Subcutaneous abdominal adipose tissue (tissue), 5 donors: ENCODE data around the gene MPLKIP.
"Not testable (repeated sequence)": the region's sequence is repeated elsewhere in the genome, so short reads cannot be mapped to it uniquely, and the experiment has no call there.

Experiments used
- H3K27ac ChIP-seq: one replicate; pipeline ENCODE4 v1.7.0; 2013; ENCODE audit warnings: low read depth, mild to moderate bottlenecking, inconsistent platforms, low read length, moderate library complexity
- H3K27me3 ChIP-seq, 5 donors: one replicate each; pipeline ENCODE4 v1.7.0; 2013; ENCODE audit warnings: low read length in 5 of 5, inconsistent platforms in 1 of 5; ENCODE audit not compliant: control insufficient read depth in 5 of 5, insufficient read depth in 4 of 5
- H3K36me3 ChIP-seq, 5 donors: one replicate each; pipeline ENCODE4 v1.7.0; 2013; ENCODE audit warnings: low read length in 5 of 5; ENCODE audit not compliant: control insufficient read depth in 5 of 5, insufficient read depth in 5 of 5
- H3K4me1 ChIP-seq, 5 donors: one replicate each; pipeline ENCODE4 v1.7.0; 2013; ENCODE audit warnings: low read length in 5 of 5, mild to moderate bottlenecking in 3 of 5, moderate library complexity in 1 of 5; ENCODE audit not compliant: control insufficient read depth in 5 of 5, insufficient read depth in 5 of 5
- H3K4me3 ChIP-seq, 5 donors: one replicate each; pipeline ENCODE4 v1.7.0; 2013; ENCODE audit warnings: low read length in 5 of 5, low read depth in 1 of 5
- H3K9ac ChIP-seq, 5 donors: one replicate each; pipeline ENCODE4 v1.7.0; 2013; ENCODE audit warnings: low read length in 5 of 5, mild to moderate bottlenecking in 4 of 5, moderate library complexity in 3 of 5
- H3K9me3 ChIP-seq, 5 donors: one replicate each; pipeline ENCODE4 v1.7.0; 2013; ENCODE audit warnings: low read length in 5 of 5; ENCODE audit not compliant: control insufficient read depth in 5 of 5
- donor health status: healthy.
- donor health status: healthy.
- donor health status: healthy.
- donor health status: healthy.
- donor health status: healthy.

Gene MPLKIP

DNA sequence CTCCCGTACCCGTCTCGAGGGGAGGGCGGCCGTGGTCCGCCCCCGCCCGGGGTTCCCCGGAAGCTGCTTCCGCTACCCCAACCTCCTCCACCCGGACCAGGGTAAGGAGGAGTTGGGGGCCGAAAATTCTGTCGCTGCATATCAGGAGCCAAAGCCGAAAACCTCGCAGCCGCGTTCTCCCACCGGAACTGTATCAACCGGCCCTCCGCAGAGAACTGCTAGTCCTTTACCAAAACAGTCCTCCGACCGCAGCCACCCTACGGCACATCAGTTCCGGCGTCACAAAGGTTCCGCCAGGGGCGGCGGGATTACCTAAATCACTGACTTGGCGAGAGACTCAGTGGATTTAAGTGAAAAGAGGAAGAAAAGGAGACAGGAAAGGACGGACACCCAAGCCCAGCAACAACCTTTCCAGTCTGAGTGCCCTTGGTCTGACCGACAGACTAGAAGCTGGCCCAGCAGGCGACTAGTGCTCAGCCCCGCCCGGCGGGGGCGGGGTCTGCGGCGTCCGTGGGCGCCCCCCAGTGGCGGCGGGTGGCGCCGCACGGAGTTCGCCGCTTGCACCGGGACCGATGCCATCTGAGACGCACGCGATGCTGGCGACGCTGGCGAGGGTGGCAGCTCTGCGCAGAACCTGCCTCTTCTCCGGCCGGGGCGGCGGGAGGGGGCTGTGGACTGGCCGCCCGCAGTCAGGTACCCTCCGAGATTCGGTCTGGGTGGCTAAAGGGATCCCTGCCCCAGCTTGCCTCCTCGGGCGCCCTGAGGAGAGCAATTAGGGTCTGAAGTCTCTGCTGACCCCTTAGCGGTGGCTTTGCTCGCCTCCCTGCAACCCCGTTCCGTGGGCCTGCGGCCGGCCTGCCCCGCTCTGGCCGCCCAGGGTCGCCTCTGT, at the start of gene MPLKIP, which contains the start of gene SUGCT:
TSS of gene MPLKIP (minus strand) at position 195 of the 889 bp plus-strand sequence. CDS start at position 140, 55 bp downstream.
TSS of gene SUGCT (plus strand) at position 578 of the 889 bp plus-strand sequence.
- Histone ChIP-seq H3K9me3 (no peaks in the 10 kb centered on the region), H3K27me3 (no peaks in the 10 kb centered on the region), H3K36me3 (no peaks in the 10 kb centered on the region), H3K27ac (peak within 1 kb of the TSS; percentile 95), H3K9ac (peak within 1 kb of the TSS; percentile 97 to 100 (median 99)), H3K4me3 (peak within 1 kb of the TSS; percentile 76 to 96 (median 94)), H3K4me1 (peaks cover 0 to 37% (median 26%) of the 10 kb centered on the region in 5 donors)

GRCh38 chr7:40182452-40182851, 48.0 kb upstream of the MPLKIP start:
- Histone ChIP-seq H3K4me1 (no peaks in the 10 kb centered on the region), H3K36me3 (no peaks in the 10 kb centered on the region), H3K27ac (no peak overlapping the region), H3K9ac (no peak overlapping the region), H3K4me3 (no peak overlapping the region), H3K27me3 (no peaks in the 10 kb centered on the region), H3K9me3 (no peaks in the 10 kb centered on the region)

GRCh38 chr7:40177071-40177470, 42.6 kb upstream of the MPLKIP start:
- Histone ChIP-seq H3K9ac (no peak overlapping the region), H3K27ac (no peak overlapping the region), H3K27me3 (no peaks in the 10 kb centered on the region), H3K36me3 (no peaks in the 10 kb centered on the region), H3K4me3 (no peak overlapping the region), H3K4me1 (no peaks in the 10 kb centered on the region), H3K9me3 (no peaks in the 10 kb centered on the region)

DNA sequence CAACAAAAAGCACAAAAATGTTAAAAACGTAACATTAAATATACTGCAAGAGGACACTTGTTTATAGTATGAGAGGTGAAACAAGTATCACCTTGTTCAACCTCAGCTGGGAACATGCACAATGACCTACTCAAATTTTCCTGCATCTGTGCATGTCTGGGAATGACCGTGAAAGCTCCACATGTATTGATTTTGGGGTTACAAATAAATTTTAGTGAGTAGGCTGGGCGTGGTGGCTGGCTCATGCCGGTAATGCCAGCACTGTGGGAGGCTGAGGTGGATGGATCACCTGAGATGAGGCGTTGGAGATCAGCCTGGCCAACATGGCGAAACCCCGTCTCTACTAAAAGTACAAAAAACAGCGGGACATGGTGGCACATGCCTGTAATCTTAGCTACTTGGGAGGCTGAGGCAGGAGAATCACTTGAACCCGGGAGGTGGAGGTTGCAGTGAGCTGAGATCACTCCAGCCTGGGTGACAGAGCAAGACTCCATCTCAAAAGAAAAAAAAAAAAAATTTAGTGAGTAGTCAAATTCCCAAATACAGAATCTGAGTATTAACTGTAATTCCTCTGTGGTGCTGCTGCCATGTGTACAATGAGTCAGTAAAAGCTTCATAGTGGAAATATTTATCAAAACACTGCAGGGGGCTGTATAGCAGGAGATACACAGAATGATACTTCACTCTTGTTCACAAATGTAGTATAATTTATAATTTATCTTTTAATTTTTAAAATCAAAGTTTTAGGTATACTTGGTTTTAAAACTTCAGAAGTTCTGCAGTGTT, 41.5 kb upstream of the MPLKIP start:
- H3K27ac ChIP-seq = no peak overlapping the region
- H3K9ac ChIP-seq = no peak overlapping the region
- no peaks in the 10 kb centered on the region for H3K4me1 ChIP-seq
- no peaks in the 10 kb centered on the region for H3K36me3 ChIP-seq
- H3K27me3 ChIP-seq = no peaks in the 10 kb centered on the region
- H3K4me3 ChIP-seq = no peak overlapping the region
- no peaks in the 10 kb centered on the region for H3K9me3 ChIP-seq

- not testable (repeated sequence) for H3K36me3 ChIP-seq, H3K27ac ChIP-seq, H3K4me1 ChIP-seq, H3K9me3 ChIP-seq, H3K9ac ChIP-seq, H3K27me3 ChIP-seq, H3K4me3 ChIP-seq
Measured at GRCh38 chr7:40175256-40175655, 40.8 kb upstream of the MPLKIP start.

DNA sequence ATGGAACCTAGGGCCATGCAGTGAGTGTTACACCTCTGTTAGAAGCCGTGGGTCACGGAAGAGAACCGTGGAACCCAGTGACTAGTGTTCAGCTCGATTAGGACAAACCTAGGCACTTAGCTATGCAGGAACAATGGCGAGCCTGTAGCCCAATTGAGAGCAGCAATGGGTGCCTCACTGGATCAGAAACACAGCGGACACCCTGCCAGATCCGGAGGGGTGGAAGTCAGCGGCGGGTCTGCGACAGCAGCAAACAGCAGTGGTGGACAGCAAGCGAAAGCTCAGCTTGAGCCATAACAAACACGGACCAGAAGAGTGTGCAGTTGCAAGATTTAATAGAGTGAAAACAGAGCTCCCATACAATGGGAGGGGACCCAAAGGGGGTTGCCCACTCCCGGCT, 38.7 kb upstream of the MPLKIP start:
- H3K9me3 ChIP-seq, H3K27ac ChIP-seq, H3K36me3 ChIP-seq, H3K4me1 ChIP-seq, H3K4me3 ChIP-seq, H3K9ac ChIP-seq, H3K27me3 ChIP-seq: not testable (repeated sequence)

GRCh38 chr7:40168266-40168665, 33.8 kb upstream of the MPLKIP start:
- H3K27me3 ChIP-seq, H3K27ac ChIP-seq, H3K9ac ChIP-seq, H3K36me3 ChIP-seq, H3K4me3 ChIP-seq, H3K4me1 ChIP-seq, H3K9me3 ChIP-seq: not testable (repeated sequence)

DNA sequence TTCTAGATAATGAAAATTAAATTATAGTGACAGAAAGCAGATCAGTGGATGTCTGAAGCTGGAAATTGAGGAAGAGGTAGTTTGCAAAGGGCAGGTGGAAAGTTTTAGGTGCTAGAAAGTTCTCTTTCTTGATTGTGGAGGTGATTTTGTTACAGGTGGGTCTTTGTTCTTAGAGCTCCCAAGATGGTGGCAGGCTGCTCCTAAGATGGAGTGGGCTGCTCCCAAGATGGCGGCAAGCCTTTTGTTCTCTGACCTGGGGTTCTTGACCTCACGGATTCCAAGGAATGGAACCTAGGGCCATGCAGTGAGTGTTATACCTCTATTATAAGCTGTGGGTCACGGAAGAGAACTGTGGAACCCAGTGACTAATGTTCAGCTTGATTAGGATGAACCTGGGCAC, 32.9 kb upstream of the MPLKIP start:
- no peaks in the 10 kb centered on the region for H3K27me3 ChIP-seq
- H3K4me3 ChIP-seq = no peak overlapping the region
- H3K36me3 ChIP-seq = no peaks in the 10 kb centered on the region
- H3K9me3 ChIP-seq = no peaks in the 10 kb centered on the region
- H3K4me1 ChIP-seq = no peaks in the 10 kb centered on the region
- no peak overlapping the region for H3K9ac ChIP-seq
- H3K27ac ChIP-seq = no peak overlapping the region

GRCh38 chr7:40165216-40165615, 30.8 kb upstream of the MPLKIP start:
- H3K4me1 ChIP-seq = no peaks in the 10 kb centered on the region
- no peak overlapping the region for H3K4me3 ChIP-seq
- H3K36me3 ChIP-seq = no peaks in the 10 kb centered on the region
- no peak overlapping the region for H3K9ac ChIP-seq
- H3K9me3 ChIP-seq = no peaks in the 10 kb centered on the region
- H3K27me3 ChIP-seq = no peaks in the 10 kb centered on the region
- no peak overlapping the region for H3K27ac ChIP-seq

DNA sequence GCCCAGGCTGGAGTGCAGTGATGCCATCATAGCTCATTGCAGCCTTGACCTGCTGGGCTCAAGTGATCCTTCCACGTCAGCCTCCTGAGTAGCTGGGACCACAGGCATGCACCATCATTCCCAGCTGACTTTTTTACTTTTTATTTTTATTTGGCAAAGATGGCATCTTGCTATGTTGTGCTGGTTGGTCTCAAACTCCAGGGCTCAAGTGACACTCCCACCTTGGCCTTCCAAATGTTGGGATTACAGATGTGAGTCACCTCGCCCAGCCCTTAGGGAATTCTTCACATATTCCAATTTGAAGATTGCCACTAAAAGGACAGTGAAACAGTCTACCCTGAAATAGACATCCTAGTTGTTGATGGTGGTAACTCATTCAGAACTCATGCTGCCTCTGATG, 28.1 kb upstream of the MPLKIP start:
- Histone ChIP-seq H3K9ac (no peak overlapping the region), H3K9me3 (no peaks in the 10 kb centered on the region), H3K36me3 (no peaks in the 10 kb centered on the region), H3K27me3 (no peaks in the 10 kb centered on the region), H3K4me1 (no peaks in the 10 kb centered on the region), H3K27ac (no peak overlapping the region), H3K4me3 (no peak overlapping the region)
